Vagina (tissue), 2 donors: Measurements from ENCODE around the gene TRAF5. TPM values are rescaled to one million over a fixed set of nuclear protein-coding genes. Genes with fewer than 3 reads are reported as not detected.

ENCODE experiments used
- DNase-seq, 2 donors: peaks; one replicate each; pipeline ENCODE4 v3.0.0-alpha.2; 2017; ENCODE audit errors: extremely low spot score in 2 of 2
- H3K27ac ChIP-seq: fragments of 200-600 bp; sonication (generic); one replicate; pipeline ENCODE4 v1.5.1; 2019
- H3K27me3 ChIP-seq: fragments of 200-600 bp; sonication (generic); one replicate; pipeline ENCODE4 v1.5.1; 2019
- H3K36me3 ChIP-seq, 2 donors: fragments of 200-600 bp; sonication (generic); one replicate each; pipeline ENCODE4 v1.5.1; 2017 to 2019
- H3K4me1 ChIP-seq: fragments of 200-600 bp; sonication (generic); one replicate; pipeline ENCODE4 v1.5.1; 2019
- H3K4me3 ChIP-seq, 2 donors: fragments of 200-600 bp; sonication (generic); 1 replicate in 1 of 2; 2 replicates in 1 of 2; pipeline ENCODE4 v1.5.1; 2016 to 2019
- H3K9me3 ChIP-seq: fragments of 200-600 bp; sonication (generic); one replicate; pipeline ENCODE4 v1.5.1; 2019
- CTCF ChIP-seq, 3 experiments: fragments of 450-650 bp in 2 of 3; fragments of 200-600 bp in 1 of 3; sonication (generic) in 1 of 3; IDR thresholded peaks; one replicate each; pipeline ENCODE4 v1.5.1; 2017 to 2019; ENCODE audit warnings: antibody characterized with exemption in 3 of 3, mild to moderate bottlenecking in 2 of 3, moderate library complexity in 2 of 3
- POLR2A ChIP-seq, 2 donors: fragments of 450-650 bp; IDR thresholded peaks; one replicate each; pipeline ENCODE4 v1.6.1; 2017; ENCODE audit warnings: antibody characterized with exemption in 2 of 2, mild to moderate bottlenecking in 2 of 2, moderate library complexity in 2 of 2
- POLR2AphosphoS5 ChIP-seq, 2 donors: sonication (generic); formaldehyde crosslinking; IDR thresholded peaks; one replicate each; pipeline ENCODE4 v1.9.0; 2017; ENCODE audit warnings: antibody characterized with exemption in 2 of 2, mild to moderate bottlenecking in 2 of 2, low read depth in 1 of 2; ENCODE audit not compliant: insufficient read depth in 1 of 2
- intact Hi-C: fragments of 100-400 bp; cut with DNase I; formaldehyde crosslinking; loops from one replicate; pipeline ENCODE4 v1.15.1; 2023
- total RNA-seq: library from RNA; depleted of rRNA; stranded (reverse); fragments of >200 nt; gene quantifications from one replicate; pipeline ENCODE4 v1.2.3, GENCODE V29; 2016

TRAF5 gene
- total RNA-seq, 1 donor from 2014 or later: 14.0 TPM

DNA sequence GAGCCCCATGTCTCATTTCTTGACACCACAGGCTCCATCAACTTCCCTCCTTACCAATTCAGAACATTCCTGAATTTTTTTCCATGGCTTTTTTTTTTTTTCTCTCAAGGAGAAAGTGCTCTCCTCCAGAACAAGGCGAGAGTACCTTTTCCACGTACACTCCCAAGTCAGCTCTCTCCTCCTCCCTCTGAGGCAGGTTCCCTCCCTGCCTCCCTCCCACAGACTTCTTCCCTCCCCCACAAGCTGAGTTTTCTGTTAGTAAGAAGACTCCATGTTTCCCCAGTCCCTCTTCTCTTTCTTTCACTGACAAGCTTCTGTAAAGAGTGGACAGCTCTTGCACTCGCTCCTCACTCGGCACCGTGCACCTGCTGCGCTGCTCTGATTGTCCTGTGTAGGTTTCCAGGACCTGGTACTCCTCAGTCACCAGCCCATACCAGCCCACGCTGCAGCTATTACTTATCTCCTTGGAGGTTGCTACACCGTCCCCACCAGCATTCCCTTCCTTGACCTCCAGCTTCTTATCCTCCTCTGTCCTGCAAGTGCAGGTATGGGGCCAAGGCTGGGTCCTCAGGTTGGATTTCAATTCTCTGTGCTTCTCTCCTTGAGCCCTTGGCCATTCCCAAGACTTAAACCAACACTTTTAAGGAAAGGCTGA is 3.8 kb downstream of the TRAF5 start:
- no peaks in the 10 kb centered on the region for H3K36me3 ChIP-seq
- no peaks in the 10 kb centered on the region for H3K27me3 ChIP-seq
- peak in 1 of 2 donors; percentile 84 for DNase-seq

DNA sequence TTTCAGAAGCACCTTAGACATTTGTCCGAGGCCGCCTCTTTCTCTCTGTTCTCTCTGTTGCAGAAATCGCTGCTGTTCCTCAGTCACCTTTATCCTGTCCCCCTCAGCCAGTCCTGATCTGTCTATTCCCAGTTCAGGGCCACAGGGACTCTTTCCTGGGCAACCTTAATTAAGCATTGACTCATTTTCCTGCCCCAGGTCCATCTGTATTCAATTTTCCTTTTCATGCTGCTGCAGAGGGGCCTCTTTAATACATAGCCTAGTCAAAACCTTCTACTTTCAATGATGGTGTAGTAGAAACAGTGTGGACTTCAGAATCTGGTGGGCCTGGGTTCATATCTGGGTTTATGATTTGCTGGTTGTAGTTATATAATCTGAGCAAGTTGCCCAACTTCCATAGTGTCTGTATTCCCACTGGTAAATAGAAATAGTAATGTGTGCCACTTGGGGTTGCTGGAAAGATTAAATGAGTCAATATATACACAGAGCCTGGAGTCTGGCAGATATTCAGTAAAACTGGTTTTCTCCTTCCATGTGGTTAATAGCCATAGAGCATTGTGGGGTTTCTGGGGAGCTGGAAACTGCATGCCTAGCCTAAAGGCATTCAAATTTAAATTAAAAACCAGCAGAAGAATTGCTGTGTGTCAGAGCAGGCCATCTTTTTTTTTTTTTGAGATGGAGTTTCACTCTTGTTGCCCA is 4.5 kb downstream of the TRAF5 start:
- no peak overlapping the region for H3K27ac ChIP-seq
- no peaks in the 10 kb centered on the region for H3K27me3 ChIP-seq
- intact Hi-C loops: no loop called here
- DNase-seq: peak in 1 of 2 donors; percentile 49
- no peak for TF ChIP-seq POLR2AphosphoS5 (IDR thresholded peaks at IDR 0.05; ENCODE audit: insufficient read depth in 1 of 2, low read depth in 1 of 2)
- TF ChIP-seq POLR2A (IDR thresholded peaks at IDR 0.05): no peak
- no peak for TF ChIP-seq CTCF (IDR thresholded peaks at IDR 0.05)
- H3K4me1 ChIP-seq: peaks cover 59% of the 10 kb centered on the region
- H3K36me3 ChIP-seq: no peaks in the 10 kb centered on the region
- H3K9me3 ChIP-seq: no peaks in the 10 kb centered on the region
- H3K4me3 ChIP-seq: no peak overlapping the region

More for the DNA sequence above, 3.8 kb downstream of the TRAF5 start:
- H3K4me1 ChIP-seq: peaks cover 59% of the 10 kb centered on the region
- H3K4me3 ChIP-seq: no peak overlapping the region
- no peaks in the 10 kb centered on the region for H3K9me3 ChIP-seq
- intact Hi-C loops: no loop called here
- H3K27ac ChIP-seq: no peak overlapping the region
- TF ChIP-seq CTCF (IDR thresholded peaks at IDR 0.05) (no peak), POLR2AphosphoS5 (IDR thresholded peaks at IDR 0.05; ENCODE audit: insufficient read depth in 1 of 2, low read depth in 1 of 2) (no peak), POLR2A (IDR thresholded peaks at IDR 0.05) (no peak)

DNA sequence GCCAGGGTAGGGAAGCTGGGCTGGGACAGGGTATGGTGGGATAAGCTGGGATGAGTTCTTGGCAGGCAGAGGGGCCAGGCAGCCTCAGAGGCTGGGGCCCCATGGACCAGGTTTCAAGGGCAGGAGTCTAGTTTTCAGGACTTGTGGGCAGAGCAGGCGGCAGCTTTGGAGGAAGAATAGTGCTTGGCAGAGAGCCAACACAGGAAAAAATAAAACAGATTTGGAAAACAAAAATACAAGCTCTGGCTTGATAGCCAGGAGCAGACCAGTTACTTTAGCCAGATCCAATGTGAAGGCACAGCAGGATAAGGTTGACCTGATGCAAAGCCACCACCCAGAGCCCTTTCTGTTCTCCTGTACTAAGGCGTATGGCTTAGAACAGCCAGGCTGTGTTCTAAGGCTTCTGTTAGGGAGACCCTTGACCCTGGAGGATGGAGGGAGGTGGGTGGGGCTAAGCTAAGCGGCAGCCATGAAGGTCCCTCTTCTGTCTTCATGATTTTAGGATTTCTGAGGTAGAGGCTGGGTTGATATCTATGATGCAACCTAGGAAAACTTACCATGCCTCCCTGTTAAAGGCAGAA is 5.5 kb downstream of the TRAF5 start:
- peak in 1 of 2 donors; percentile 72 for DNase-seq
- H3K4me1 ChIP-seq: peaks cover 61% of the 10 kb centered on the region
- no peaks in the 10 kb centered on the region for H3K9me3 ChIP-seq
- intact Hi-C loops: no loop called here
- no peaks in the 10 kb centered on the region for H3K27me3 ChIP-seq
- no peak overlapping the region for H3K27ac ChIP-seq
- TF ChIP-seq POLR2AphosphoS5 (IDR thresholded peaks at IDR 0.05; ENCODE audit: insufficient read depth in 1 of 2, low read depth in 1 of 2) (no peak), POLR2A (IDR thresholded peaks at IDR 0.05) (no peak), CTCF (IDR thresholded peaks at IDR 0.05) (no peak)
- H3K4me3 ChIP-seq: no peak overlapping the region
- no peaks in the 10 kb centered on the region for H3K36me3 ChIP-seq

DNA sequence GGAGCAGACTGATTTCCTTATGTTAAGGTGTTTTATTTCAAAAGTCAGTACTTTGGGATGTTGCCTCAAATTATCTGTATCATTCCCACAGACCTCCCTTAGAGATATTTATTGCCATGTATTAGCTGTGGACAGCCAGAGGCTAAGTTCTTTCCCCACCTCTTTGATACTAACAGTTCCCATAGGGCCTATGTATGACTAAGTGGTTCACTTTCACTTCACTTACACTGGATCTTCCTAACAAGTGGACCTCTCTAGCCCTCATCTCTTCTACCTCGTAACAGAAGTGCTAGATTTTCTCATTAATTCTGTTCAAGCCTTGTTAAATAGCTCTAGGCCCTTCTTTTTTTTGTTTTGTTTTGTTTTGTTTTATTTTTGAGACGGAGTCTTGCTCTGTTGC is 6.2 kb downstream of the TRAF5 start:
- Histone ChIP-seq H3K27ac (no peak overlapping the region), H3K4me3 (no peak overlapping the region), H3K9me3 (no peaks in the 10 kb centered on the region), H3K27me3 (no peaks in the 10 kb centered on the region), H3K4me1 (peaks cover 58% of the 10 kb centered on the region), H3K36me3 (no peaks in the 10 kb centered on the region)
- intact Hi-C loops: no loop called here
- TF ChIP-seq CTCF (IDR thresholded peaks at IDR 0.05) (no peak), POLR2A (IDR thresholded peaks at IDR 0.05) (no peak), POLR2AphosphoS5 (IDR thresholded peaks at IDR 0.05; ENCODE audit: insufficient read depth in 1 of 2, low read depth in 1 of 2) (no peak)
- DNase-seq: no peak
